ENCODE data around the gene ZNF205. TPM values are rescaled to one million over a fixed set of nuclear protein-coding genes. Genes with fewer than 3 reads are reported as not detected.
"Not testable (repeated sequence)": the region's sequence is repeated elsewhere in the genome, so short reads cannot be mapped to it uniquely, and the experiment has no call there.

ZNF205 gene
- total RNA-seq, 1 donor from 2014 or later, result 7.0 TPM

- ATAC-seq (peak; percentile 87), DNase-seq (ENCODE audit: low spot score) (peak; percentile 74)
These were observed 17.0 kb downstream of the ZNF205 start for GRCh38 chr16:3129137-3130131.

GRCh38 chr16:3131755-3132377, 19.5 kb downstream of the ZNF205 start:
- DNase-seq (ENCODE audit: low spot score) (no peak), ATAC-seq (peak; percentile 41)

GRCh38 chr16:3133844-3134243, 21.5 kb downstream of the ZNF205 start:
- ATAC-seq (no peak), DNase-seq (ENCODE audit: low spot score) (no peak)

GRCh38 chr16:3134338-3135125, 22.1 kb downstream of the ZNF205 start, which contains the start of gene ZNF213:
Gene ZNF213 (plus strand): TSS chr16:3135029. CDS start chr16:3137281, 2,252 bp downstream.
- peak; percentile 92 for ATAC-seq

GRCh38 chr16:3135126-3135715, 22.8 kb downstream of the ZNF205 start:
- no peak for DNase-seq (ENCODE audit: low spot score)
- ATAC-seq, result peak; percentile 1

More at GRCh38 chr16:3134338-3135125, 22.1 kb downstream of the ZNF205 start, which contains the start of gene ZNF213:
- DNase-seq (ENCODE audit: low spot score), result peak; percentile 97

- no peak for DNase-seq (ENCODE audit: low spot score)
- no peak for ATAC-seq
These were observed 24.9 kb downstream of the ZNF205 start for GRCh38 chr16:3137267-3137666.

GRCh38 chr16:3138342-3138741, 26.0 kb downstream of the ZNF205 start:
- no peak for DNase-seq (ENCODE audit: low spot score)
- no peak for ATAC-seq

GRCh38 chr16:3138823-3139426, 26.5 kb downstream of the ZNF205 start:
- DNase-seq (ENCODE audit: low spot score) (no peak), ATAC-seq (no peak)

GRCh38 chr16:3139561-3139960, 27.2 kb downstream of the ZNF205 start:
- DNase-seq (ENCODE audit: low spot score); ATAC-seq: not testable (repeated sequence)

- no peak for ATAC-seq
- DNase-seq (ENCODE audit: low spot score), result no peak
These were observed 28.4 kb downstream of the ZNF205 start for GRCh38 chr16:3140603-3141427.

- ATAC-seq (no peak), DNase-seq (ENCODE audit: low spot score) (no peak)
These were observed 29.5 kb downstream of the ZNF205 start for GRCh38 chr16:3141781-3142311.

- ATAC-seq (no peak), DNase-seq (ENCODE audit: low spot score) (no peak)
These were observed 29.9 kb downstream of the ZNF205 start for GRCh38 chr16:3142327-3142726.

GRCh38 chr16:3142770-3143169, 30.4 kb downstream of the ZNF205 start:
- DNase-seq (ENCODE audit: low spot score), result no peak
- ATAC-seq, result no peak

GRCh38 chr16:3143189-3143588, 30.8 kb downstream of the ZNF205 start:
- ATAC-seq (no peak), DNase-seq (ENCODE audit: low spot score) (no peak)

GRCh38 chr16:3143598-3144320, 31.4 kb downstream of the ZNF205 start:
- peak; percentile 92 for ATAC-seq
- DNase-seq (ENCODE audit: low spot score), result peak; percentile 95

GRCh38 chr16:3144321-3144983, 32.1 kb downstream of the ZNF205 start:
- ATAC-seq, result peak; percentile 0
- DNase-seq (ENCODE audit: low spot score), result no peak

GRCh38 chr16:3145151-3145550, 32.8 kb downstream of the ZNF205 start:
- no peak for ATAC-seq
- DNase-seq (ENCODE audit: low spot score), result no peak

GRCh38 chr16:3145660-3146059, 33.3 kb downstream of the ZNF205 start:
- DNase-seq (ENCODE audit: low spot score), result no peak
- ATAC-seq, result no peak
